IMR-90 (cell line): ENCODE measurements around the gene HNRNPLL. TPM values are rescaled to one million over a fixed set of nuclear protein-coding genes. Genes with fewer than 3 reads are reported as not detected.

Experiments used
- ATAC-seq: fragments of 200-7000 bp; cut with Tn5 transposase; 2 replicates; pipeline ENCODE4 v1.9.1; 2020; ENCODE audit warnings: low read depth, mild to moderate bottlenecking, moderate library complexity
- BruUV-seq: library from RNA; stranded (reverse); fragments of 400-500 nt; replicated peaks from 2 replicates; lab custom pipeline; 2021; lab: Mats Ljungman, UMichigan
- CTCF ChIA-PET: fragments of 300-600 bp; formaldehyde crosslinking; extraction: SDS; loops from one replicate; lab custom pipeline; 2021; ENCODE audit warnings: antibody characterized with exemption; lab: Yijun Ruan, JAX
- POLR2A ChIA-PET: fragments of 300-600 bp; sonication (Branson Sonifier 250); formaldehyde crosslinking; loops from one replicate; lab custom pipeline; 2022; ENCODE audit warnings: antibody characterized with exemption; ENCODE audit not compliant: unreplicated experiment; lab: Charles Lee
- DNase-seq: peaks from one replicate; pipeline ENCODE4 v3.0.0; 2013
- H2AFZ ChIP-seq: replicated peaks from 2 replicates; pipeline ENCODE3; 2013; ENCODE audit warnings: low read length, mild to moderate bottlenecking; ENCODE audit not compliant: poor library complexity
- H2AK5ac ChIP-seq: 2 replicates; pipeline ENCODE4 v1.6.1; 2013; ENCODE audit warnings: low read depth, low read length, inconsistent platforms
- H2AK9ac ChIP-seq: replicated peaks from 2 replicates; pipeline ENCODE3; 2013; ENCODE audit warnings: mild to moderate bottlenecking, low read depth, low read length, moderate library complexity; ENCODE audit not compliant: poor library complexity
- H2BK120ac ChIP-seq: 2 replicates; pipeline ENCODE4 v1.6.1; 2013; ENCODE audit warnings: low read depth, low read length, inconsistent platforms
- H2BK15ac ChIP-seq: 3 replicates; pipeline ENCODE4 v1.6.1; 2013; ENCODE audit warnings: low read depth, low read length, inconsistent platforms
- H2BK20ac ChIP-seq: 2 replicates; pipeline ENCODE4 v1.6.1; 2013; ENCODE audit warnings: low read depth, mild to moderate bottlenecking, inconsistent platforms, low read length, moderate library complexity
- H2BK5ac ChIP-seq: 2 replicates; pipeline ENCODE4 v1.6.1; 2013; ENCODE audit warnings: mild to moderate bottlenecking, low read depth, low read length, inconsistent platforms; ENCODE audit not compliant: poor library complexity, severe bottlenecking
- H3K14ac ChIP-seq: replicated peaks from 2 replicates; pipeline ENCODE4 v1.6.1; 2013; ENCODE audit warnings: low read depth, low read length, inconsistent platforms
- H3K18ac ChIP-seq: 2 replicates; pipeline ENCODE4 v1.6.1; 2013; ENCODE audit warnings: low read depth, low read length, control low read depth
- H3K23ac ChIP-seq: 2 replicates; pipeline ENCODE4 v1.6.1; 2013; ENCODE audit warnings: low read depth, low read length, inconsistent platforms
- H3K27ac ChIP-seq: 2 replicates; pipeline ENCODE4 v1.5.1; 2013; ENCODE audit warnings: mild to moderate bottlenecking, control low read depth, low read length; ENCODE audit not compliant: insufficient read depth
- H3K27me3 ChIP-seq: 2 replicates; pipeline ENCODE4 v1.6.1; 2013; ENCODE audit warnings: low read length; ENCODE audit not compliant: control insufficient read depth, insufficient read depth
- H3K36me3 ChIP-seq: 2 replicates; pipeline ENCODE4 v1.6.1; 2013; ENCODE audit warnings: low read length, mixed read lengths; ENCODE audit not compliant: control insufficient read depth, insufficient read depth
- H3K4ac ChIP-seq: 2 replicates; pipeline ENCODE4 v1.6.1; 2013; ENCODE audit warnings: low read depth, low read length, inconsistent platforms
- H3K4me1 ChIP-seq: 2 replicates; pipeline ENCODE4 v1.6.1; 2013; ENCODE audit warnings: low read length, mixed read lengths; ENCODE audit not compliant: control insufficient read depth, insufficient read depth
- H3K4me2 ChIP-seq: 2 replicates; pipeline ENCODE4 v1.6.1; 2013; ENCODE audit warnings: low read depth, mild to moderate bottlenecking, control low read depth, low read length, moderate library complexity
- H3K4me3 ChIP-seq: 2 replicates; pipeline ENCODE4 v1.5.1; 2013; ENCODE audit warnings: low read depth, mild to moderate bottlenecking, control low read depth, low read length, moderate library complexity; ENCODE audit not compliant: insufficient read depth
- H3K56ac ChIP-seq: 2 replicates; pipeline ENCODE4 v1.6.1; 2013; ENCODE audit warnings: low read length, inconsistent platforms; ENCODE audit not compliant: insufficient read depth; ENCODE audit errors: extremely low read depth
- H3K79me1 ChIP-seq, 2 experiments: 2 replicates each; pipeline ENCODE4 v1.6.1; 2013; ENCODE audit warnings: low read length in 2 of 2, inconsistent platforms in 1 of 2, low read depth in 1 of 2
- H3K9ac ChIP-seq: 2 replicates; pipeline ENCODE4 v1.6.1; 2013; ENCODE audit warnings: low read depth, low read length, control low read depth
- H3K9me1 ChIP-seq: 2 replicates; pipeline ENCODE4 v1.6.1; 2013; ENCODE audit warnings: low read length, inconsistent platforms; ENCODE audit not compliant: insufficient read depth
- H3K9me3 ChIP-seq: 2 replicates; pipeline ENCODE4 v1.6.1; 2013; ENCODE audit warnings: low read length; ENCODE audit not compliant: control insufficient read depth, insufficient read depth
- H4K20me1 ChIP-seq: 2 replicates; pipeline ENCODE4 v1.6.1; 2013; ENCODE audit warnings: low read length, inconsistent platforms; ENCODE audit not compliant: insufficient read depth
- H4K5ac ChIP-seq: 2 replicates; pipeline ENCODE4 v1.6.1; 2013; ENCODE audit warnings: mild to moderate bottlenecking, low read depth, low read length, control low read depth
- H4K8ac ChIP-seq, 2 experiments: 2 replicates each; pipeline ENCODE4 v1.6.1; 2013; ENCODE audit warnings: low read depth in 2 of 2, low read length in 2 of 2, control low read depth in 1 of 2, inconsistent platforms in 1 of 2
- H4K91ac ChIP-seq: 2 replicates; pipeline ENCODE4 v1.6.1; 2013; ENCODE audit warnings: low read depth, low read length, inconsistent platforms; ENCODE audit not compliant: insufficient read depth
- NFE2L2 ChIP-seq: fragments of 150-350 bp; IDR thresholded peaks from 2 replicates; pipeline ENCODE4 v1.6.1; 2016; ENCODE audit warnings: low read depth, mild to moderate bottlenecking, low read length
- WGBS, 2 experiments: methylation state at CpG; one replicate each; pipeline versions ENCODE4 v1.1.5 to v1.1.7; 2013; ENCODE audit warnings: missing lambda C conversion rate in 2 of 2; ENCODE audit not compliant: insufficient read length in 1 of 2; ENCODE audit errors: extremely low coverage in 2 of 2; 5-methylcytosine and 5-hydroxymethylcytosine counted together
- dilution Hi-C: fragments of 300-500 bp; cut with HindIII; formaldehyde crosslinking; loops from one replicate; pipeline ENCODE4 v1.14.3; 2018; ENCODE audit warnings: low sequenced_read_pairs; ENCODE audit not compliant: unreplicated experiment
- in situ Hi-C: fragments of 300-500 bp; cut with MboI; formaldehyde crosslinking; loops from 3 replicates; pipeline ENCODE4 v1.14.3; 2019; ENCODE audit warnings: low sequenced_read_pairs, inconsistent platforms, mixed read lengths
- intact Hi-C: fragments of 100-400 bp; cut with micrococcal nuclease; formaldehyde crosslinking; loops from 2 replicates; pipeline ENCODE4 v1.10.0; 2022
- polyA plus RNA-seq, 3 experiments: library from polyadenylated mRNA; depleted of rRNA; stranded (reverse); fragments of >200 nt; gene quantifications; 2 replicates each; pipeline ENCODE4 v1.2.3, GENCODE V29; 2012; ENCODE audit warnings: low replicate concordance in 1 of 3
- total RNA-seq: library from RNA; depleted of rRNA; stranded (reverse); fragments of >200 nt; gene quantifications from 2 replicates; pipeline ENCODE4 v1.2.3, GENCODE V29; 2012

Gene HNRNPLL
- total and polyA plus RNA-seq, 2 of the 4 experiments (the other 2 are of a cell fraction): 23.7 to 53.1 TPM

- no CpG with 5 or more reads among the region's 6 CpGs for whole genome bisulfite sequencing, 2 experiments
- Histone ChIP-seq H3K4me3 (no peak overlapping the region), H2BK5ac (no peak overlapping the region), H4K5ac (no peak overlapping the region), H4K91ac (no peak overlapping the region), H3K18ac (no peak overlapping the region), H3K4me2 (no peak overlapping the region), H2BK120ac (no peak overlapping the region), H3K27ac (no peak overlapping the region), H3K4ac (no peak overlapping the region), H3K9ac (no peak overlapping the region), H2BK20ac (no peak overlapping the region), H2AK5ac (no peak overlapping the region), H3K9me3 (no peaks in the 10 kb centered on the region), H3K14ac (no peak overlapping the region), H4K8ac (no peak overlapping the region), H3K27me3 (no peaks in the 10 kb centered on the region), H3K9me1 (peaks cover 7% of the 10 kb centered on the region), H4K20me1 (peaks cover 92% of the 10 kb centered on the region), H2BK15ac (no peak overlapping the region), H3K4me1 (peaks cover 14% of the 10 kb centered on the region), H3K36me3 (peaks cover 2% of the 10 kb centered on the region), H3K23ac (no peak overlapping the region), H2AK9ac (no peak overlapping the region), H2AFZ (no peak overlapping the region), H3K79me1 (peaks cover 3 to 62% of the 10 kb centered on the region in 2 experiments; a peak in 2 of 4 replicates), H3K56ac (no peak overlapping the region)
- no peak for TF ChIP-seq NFE2L2
- intact Hi-C loops: no loop called here
- DNase-seq (no peak), ATAC-seq (no peak)
- ChIA-PET POLR2A (interaction anchor here (0.6 kb wide), 1 partner anchor 135 kb away, joined by 5 read pairs; no protein-coding TSS in a partner anchor), CTCF (interaction anchor here (0.6 to 0.7 kb wide), 2 partner anchors 94 to 130 kb away, joined by 3 to 6 read pairs; no protein-coding TSS in a partner anchor)
- in situ Hi-C loops: no loop called here
- BruUV-seq: no TSS peak
- dilution Hi-C loops: no loop called here
Measured at GRCh38 chr2:38596229-38596628, 6.5 kb downstream of the HNRNPLL start.
